ENCODE data around the gene NLRP1.

Gene NLRP1

GRCh38 chr17:5466295-5466694 is 118.0 kb downstream of the NLRP1 start:
- DNase-seq = no peak

DNA sequence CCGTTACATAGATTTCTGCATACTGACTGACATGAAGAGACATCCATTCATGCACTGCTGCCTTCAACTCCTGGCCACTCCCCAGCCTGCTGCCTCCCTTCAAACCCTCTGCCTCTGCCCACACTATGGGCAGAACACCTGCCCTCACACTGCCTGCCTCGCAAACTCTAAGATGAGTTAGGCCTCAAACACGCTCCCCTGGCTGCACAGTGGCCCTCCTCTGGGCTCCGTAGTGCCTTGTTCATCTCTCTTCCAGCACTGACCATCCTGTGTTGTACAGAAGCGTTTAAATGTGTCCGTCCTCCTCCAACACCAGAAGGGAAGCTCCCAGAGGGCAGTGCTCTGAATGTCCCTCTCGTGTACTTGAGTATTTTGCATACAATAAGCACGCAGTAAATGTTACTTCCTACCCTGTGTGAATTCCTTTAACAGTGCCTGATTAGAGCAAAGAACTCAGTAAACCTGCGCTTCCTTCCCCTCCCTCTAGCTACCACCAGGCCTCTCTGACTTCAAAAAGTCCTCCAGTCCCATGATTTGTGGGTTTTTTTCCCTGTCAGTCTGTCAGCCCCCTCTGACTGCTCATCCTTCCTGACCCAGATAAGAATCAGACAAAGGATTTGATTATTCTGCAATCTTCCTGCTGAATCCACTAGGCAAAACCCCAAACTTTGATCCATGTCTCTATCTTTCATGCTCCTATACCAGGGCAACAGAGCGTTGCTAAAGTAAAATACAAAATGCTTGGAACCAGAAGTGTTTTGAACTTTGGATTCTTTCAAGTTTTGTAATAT is 119.4 kb downstream of the NLRP1 start:
- no peak for DNase-seq
